Left colon (tissue), 2 donors: ENCODE results near the gene CCNY. TPM values are rescaled to one million over a fixed set of nuclear protein-coding genes. Genes with fewer than 3 reads are reported as not detected.
A peak's percentile ranks its signal among the peaks of the same experiment; 100 is the strongest.

Experiments
- ATAC-seq: fragments of 200-7000 bp; cut with Tn5 transposase; one replicate; pipeline ENCODE4 v1.9.1; 2020; ENCODE audit warnings: mild to moderate bottlenecking, moderate library complexity
- DNase-seq, 2 donors: peaks; one replicate each; pipeline ENCODE4 v3.0.0-alpha.2; 2020
- intact Hi-C, 2 donors: fragments of 100-400 bp; cut with DNase I in 1 of 2; cut with micrococcal nuclease in 1 of 2; formaldehyde crosslinking; loops; one replicate each; pipeline versions ENCODE4 v1.11.2 to v1.14.0; 2022; cut with DNase I, micrococcal nuclease
- total RNA-seq, 2 donors: library from RNA; stranded (reverse); fragmentation: NEBNext Ultra II Directional; extraction: Animal tissue kit (Norgen Biotek cat#: 25700); gene quantifications; one replicate each; pipeline ENCODE4 v1.2.1, GENCODE V29; 2021
- donor health status: DM: no; HTN: no; CAD: no.
- donor health status: DM: yes; HTN: yes; CAD: no.

The CCNY gene
- total RNA-seq, 2 donors from 2014 or later = 51.6 to 78.0 TPM

GRCh38 chr10:35371731-35372130 is 35.4 kb downstream of the CCNY start:
- DNase-seq (no peak), ATAC-seq (no peak)
- intact Hi-C loops = no loop called here

GRCh38 chr10:35372329-35372728 is 36.0 kb downstream of the CCNY start:
- peak; percentile 73 for ATAC-seq
- intact Hi-C loops = no loop called here
- no peak for DNase-seq

- intact Hi-C loops = no loop called here
- DNase-seq = no peak
- no peak for ATAC-seq
These were observed 38.9 kb downstream of the CCNY start for GRCh38 chr10:35375091-35375765.

GRCh38 chr10:35377050-35377728 is 40.9 kb downstream of the CCNY start:
- intact Hi-C loops = no loop called here
- ATAC-seq = peak; percentile 54
- no peak for DNase-seq

- DNase-seq (no peak), ATAC-seq (no peak)
- intact Hi-C loops = no loop called here
These were observed 42.4 kb downstream of the CCNY start for GRCh38 chr10:35378541-35379210.

- ATAC-seq = peak; percentile 53
- DNase-seq = peak in 1 of 2 donors; percentile 25
- intact Hi-C loops = no loop called here
These were observed 43.2 kb downstream of the CCNY start for GRCh38 chr10:35379226-35380137.

- no peak for DNase-seq
- intact Hi-C loops = no loop called here
- ATAC-seq = no peak
These were observed 45.8 kb downstream of the CCNY start for GRCh38 chr10:35382096-35382495.

GRCh38 chr10:35384265-35384868 is 48.1 kb downstream of the CCNY start:
- DNase-seq = no peak
- intact Hi-C loops = no loop called here
- no peak for ATAC-seq

GRCh38 chr10:35386594-35387174 is 50.4 kb downstream of the CCNY start:
- peak; percentile 59 for ATAC-seq
- DNase-seq = peak in 1 of 2 donors; percentile 56
- intact Hi-C loops = no loop called here

GRCh38 chr10:35387768-35388167 is 51.5 kb downstream of the CCNY start:
- no peak for ATAC-seq
- intact Hi-C loops = no loop called here
- DNase-seq = no peak

- ATAC-seq = peak; percentile 8
These were observed 51.9 kb downstream of the CCNY start for GRCh38 chr10:35388197-35388596.

GRCh38 chr10:35388682-35389081 is 52.4 kb downstream of the CCNY start:
- DNase-seq = no peak

More at GRCh38 chr10:35388197-35388596, 51.9 kb downstream of the CCNY start:
- intact Hi-C loops = no loop called here
- no peak for DNase-seq

GRCh38 chr10:35390161-35390840 is 54.0 kb downstream of the CCNY start:
- no peak for DNase-seq
- intact Hi-C loops = no loop called here
- no peak for ATAC-seq

More at GRCh38 chr10:35388682-35389081, 52.4 kb downstream of the CCNY start:
- intact Hi-C loops = no loop called here
- no peak for ATAC-seq

- intact Hi-C loops = no loop called here
- DNase-seq (no peak), ATAC-seq (no peak)
These were observed 54.5 kb downstream of the CCNY start for GRCh38 chr10:35390843-35391152.

GRCh38 chr10:35391153-35391953 is 55.0 kb downstream of the CCNY start:
- no peak for DNase-seq
- intact Hi-C loops = no loop called here
- ATAC-seq = no peak

- no peak for ATAC-seq
- intact Hi-C loops = no loop called here
These were observed 55.6 kb downstream of the CCNY start for GRCh38 chr10:35391954-35392262.

GRCh38 chr10:35392482-35393228 is 56.3 kb downstream of the CCNY start:
- no peak for ATAC-seq
- DNase-seq = no peak
- intact Hi-C loops = no loop called here

More at GRCh38 chr10:35391954-35392262, 55.6 kb downstream of the CCNY start:
- no peak for DNase-seq
